H1 (cell line): Measurements from ENCODE around the gene COA5. TPM values are rescaled to one million over a fixed set of nuclear protein-coding genes. Genes with fewer than 3 reads are reported as not detected.

ENCODE experiments used
- CTCF ChIA-PET: fragments of 300-600 bp; sonication (Branson Sonifier 250); formaldehyde crosslinking; loops from one replicate; lab custom pipeline; 2021; ENCODE audit not compliant: partially characterized antibody; lab: Charles Lee
- POLR2A ChIA-PET: fragments of 300-600 bp; sonication (Branson Sonifier 250); formaldehyde crosslinking; loops from one replicate; lab custom pipeline; 2021; ENCODE audit warnings: inconsistent platforms; ENCODE audit not compliant: partially characterized antibody; lab: Charles Lee
- DNase-seq, 2 experiments: peaks; one replicate each; pipeline versions ENCODE4 v3.0.0 to v3.0.0-alpha.2; 2010 to 2022; ENCODE audit warnings: low spot score in 2 of 2, low read depth in 1 of 2, mixed read lengths in 1 of 2
- FAIRE-seq: peaks from 2 replicates; lab custom pipeline; 2011; peaks lifted over from hg19 to GRCh38; lab: Jason Lieb, UNC
- H2AFZ ChIP-seq: 2 replicates; pipeline ENCODE4 v1.8.1; 2012; ENCODE audit warnings: low read length, inconsistent platforms
- H2AK5ac ChIP-seq: 2 replicates; pipeline ENCODE4 v1.6.1; 2013; ENCODE audit warnings: low read depth, low read length
- H2BK120ac ChIP-seq: replicated peaks from 2 replicates; pipeline ENCODE3; 2013; ENCODE audit warnings: low read depth, low read length, inconsistent platforms
- H2BK12ac ChIP-seq: 2 replicates; pipeline ENCODE4 v1.6.1; 2013; ENCODE audit warnings: low read depth, low read length
- H2BK15ac ChIP-seq: 2 replicates; pipeline ENCODE4 v1.6.1; 2013; ENCODE audit warnings: low read length
- H2BK20ac ChIP-seq: 2 replicates; pipeline ENCODE4 v1.6.1; 2013; ENCODE audit warnings: low read length
- H2BK5ac ChIP-seq: 2 replicates; pipeline ENCODE4 v1.6.1; 2013; ENCODE audit warnings: low read depth, low read length
- H3K14ac ChIP-seq: 2 replicates; pipeline ENCODE4 v1.6.1; 2013; ENCODE audit warnings: inconsistent platforms; ENCODE audit not compliant: insufficient read length
- H3K18ac ChIP-seq: 2 replicates; pipeline ENCODE4 v1.6.1; 2013; ENCODE audit warnings: low read length; ENCODE audit errors: extremely low read depth
- H3K23ac ChIP-seq: 2 replicates; pipeline ENCODE4 v1.6.1; 2013; ENCODE audit warnings: inconsistent platforms; ENCODE audit not compliant: insufficient read length
- H3K23me2 ChIP-seq: 2 replicates; pipeline ENCODE4 v1.6.1; 2013; ENCODE audit warnings: low read depth, low read length
- H3K27ac ChIP-seq: 2 replicates; pipeline ENCODE4 v1.6.1; 2011; ENCODE audit warnings: low read depth, low read length, inconsistent platforms
- H3K27me3 ChIP-seq, 4 experiments: replicated peaks in 1 of 4; 1 replicate in 1 of 4; 2 replicates in 3 of 4; pipeline versions ENCODE4 v1.6.1 to v1.8.1; 2011 to 2013; ENCODE audit warnings: low read length in 3 of 4, mild to moderate bottlenecking in 3 of 4, inconsistent platforms in 2 of 4, mixed read lengths in 2 of 4, moderate library complexity in 1 of 4; ENCODE audit not compliant: control insufficient read depth in 3 of 4, insufficient read depth in 3 of 4; ENCODE audit errors: extremely low read depth in 1 of 4
- H3K36me3 ChIP-seq, 4 experiments: 2 replicates each; pipeline versions ENCODE4 v1.6.1 to v1.8.1; 2011 to 2013; ENCODE audit warnings: mild to moderate bottlenecking in 4 of 4, low read length in 3 of 4, moderate library complexity in 2 of 4, control low read depth in 1 of 4, inconsistent platforms in 1 of 4; ENCODE audit not compliant: insufficient read depth in 4 of 4, control insufficient read depth in 2 of 4
- H3K4ac ChIP-seq: replicated peaks from 2 replicates; pipeline ENCODE3; 2013; ENCODE audit warnings: low read length, low read depth, mixed read lengths, inconsistent platforms; ENCODE audit not compliant: insufficient read length
- H3K4me1 ChIP-seq, 4 experiments: replicated peaks in 1 of 4; 1 replicate in 1 of 4; 2 replicates in 3 of 4; pipeline versions ENCODE4 v1.6.1 to v1.8.1; 2011 to 2013; ENCODE audit warnings: low read length in 3 of 4, inconsistent platforms in 2 of 4, mixed read lengths in 1 of 4; ENCODE audit not compliant: insufficient read depth in 4 of 4, control insufficient read depth in 3 of 4
- H3K4me2 ChIP-seq, 2 experiments: 2 replicates each; pipeline versions ENCODE4 v1.6.1 to v1.8.1; 2011 to 2013; ENCODE audit warnings: low read depth in 2 of 2, low read length in 2 of 2, control low read depth in 1 of 2, inconsistent platforms in 1 of 2, mild to moderate bottlenecking in 1 of 2; ENCODE audit not compliant: insufficient read depth in 1 of 2
- H3K4me3 ChIP-seq, 4 experiments: fragments of 200-600, 300-600 bp in 1 of 4; sonication (generic), shearing (Covaris generic), sonication (Bioruptor Twin) in 1 of 4; 2 replicates each; pipeline versions ENCODE4 v1.5.1 to v1.8.1; 2011 to 2016; ENCODE audit warnings: low read length in 4 of 4, low read depth in 3 of 4, control low read depth in 2 of 4, inconsistent platforms in 2 of 4, mild to moderate bottlenecking in 2 of 4, mixed read lengths in 1 of 4, moderate library complexity in 1 of 4; ENCODE audit not compliant: insufficient read depth in 2 of 4; ENCODE audit errors: extremely low read depth in 1 of 4
- H3K56ac ChIP-seq: replicated peaks from 2 replicates; pipeline ENCODE3; 2013; ENCODE audit warnings: low read depth, mild to moderate bottlenecking, mixed read lengths, low read length, inconsistent platforms; ENCODE audit not compliant: insufficient read length
- H3K79me1 ChIP-seq: 2 replicates; pipeline ENCODE4 v1.6.1; 2013; ENCODE audit warnings: low read depth, low read length, control low read depth
- H3K79me2 ChIP-seq, 2 experiments: 2 replicates each; pipeline versions ENCODE4 v1.6.1 to v1.8.1; 2012 to 2013; ENCODE audit warnings: low read length in 2 of 2, mild to moderate bottlenecking in 2 of 2, inconsistent platforms in 1 of 2; ENCODE audit not compliant: insufficient read depth in 2 of 2, control insufficient read depth in 1 of 2
- H3K9ac ChIP-seq, 4 experiments: replicated peaks in 1 of 4; 1 replicate in 1 of 4; 2 replicates in 3 of 4; pipeline versions ENCODE4 v1.6.1 to v1.8.1; 2011 to 2013; ENCODE audit warnings: low read depth in 3 of 4, low read length in 3 of 4, control low read depth in 2 of 4, mild to moderate bottlenecking in 2 of 4, moderate library complexity in 2 of 4, inconsistent platforms in 1 of 4; ENCODE audit errors: extremely low read depth in 1 of 4
- H3K9me3 ChIP-seq, 2 experiments: 2 replicates each; pipeline versions ENCODE4 v1.6.1 to v1.8.1; 2012 to 2013; ENCODE audit warnings: mild to moderate bottlenecking in 2 of 2, moderate library complexity in 2 of 2, control low read depth in 1 of 2, inconsistent platforms in 1 of 2, low read depth in 1 of 2, low read length in 1 of 2, mixed read lengths in 1 of 2; ENCODE audit not compliant: insufficient read depth in 2 of 2
- H4K20me1 ChIP-seq, 2 experiments: replicated peaks in 1 of 2; 2 replicates each; pipeline versions ENCODE3 to v1.8.1; 2011 to 2013; ENCODE audit warnings: inconsistent platforms in 2 of 2, low read length in 2 of 2, mild to moderate bottlenecking in 1 of 2; ENCODE audit not compliant: insufficient read depth in 2 of 2, control insufficient read depth in 1 of 2
- H4K5ac ChIP-seq: 2 replicates; pipeline ENCODE4 v1.6.1; 2013; ENCODE audit warnings: low read length, low read depth, mixed read lengths, inconsistent platforms; ENCODE audit not compliant: insufficient read length
- H4K8ac ChIP-seq: 2 replicates; pipeline ENCODE4 v1.8.0; 2013; ENCODE audit warnings: mild to moderate bottlenecking, moderate library complexity, low read length, inconsistent platforms; ENCODE audit not compliant: insufficient read depth; ENCODE audit errors: extremely low read depth
- H4K91ac ChIP-seq: replicated peaks from 2 replicates; pipeline ENCODE3; 2013; ENCODE audit warnings: low read length, mixed read lengths, inconsistent platforms; ENCODE audit not compliant: insufficient read length
- CEBPB ChIP-seq: IDR thresholded peaks from 2 replicates; pipeline ENCODE4 v1.6.1; 2012; ENCODE audit warnings: low read depth, low read length
- EZH2 ChIP-seq: fragments of 200-600 bp; sonication (generic); IDR thresholded peaks from 2 replicates; pipeline ENCODE4 v1.7.1; 2012; ENCODE audit warnings: low read depth, mild to moderate bottlenecking, moderate library complexity, low read length, inconsistent platforms; ENCODE audit not compliant: severe bottlenecking
- KDM5A ChIP-seq: fragments of 200-600 bp; IDR thresholded peaks from 2 replicates; pipeline ENCODE4 v1.7.1; 2012; ENCODE audit warnings: mild to moderate bottlenecking, low read length, inconsistent platforms, mixed read lengths
- POLR2A ChIP-seq, 2 experiments: IDR thresholded peaks; 1 replicate in 1 of 2; 2 replicates in 1 of 2; pipeline ENCODE4 v1.6.1; 2011; ENCODE audit warnings: low read depth in 2 of 2, low read length in 2 of 2, mild to moderate bottlenecking in 2 of 2; ENCODE audit errors: control extremely low read depth in 1 of 2
- POLR2AphosphoS5 ChIP-seq: IDR thresholded peaks from 2 replicates; pipeline ENCODE4 v1.6.1; 2011; ENCODE audit warnings: low read depth, low read length
- RFX5 ChIP-seq: IDR thresholded peaks from 2 replicates; pipeline ENCODE4 v1.6.1; 2011; ENCODE audit warnings: low read depth, low read length, improper control_type of control experiment, borderline replicate concordance
- SP2 ChIP-seq: IDR thresholded peaks from 2 replicates; pipeline ENCODE4 v1.6.1; 2012; ENCODE audit warnings: mild to moderate bottlenecking, low read length, inconsistent platforms
- SP4 ChIP-seq: IDR thresholded peaks from 2 replicates; pipeline ENCODE4 v1.6.1; 2012; ENCODE audit warnings: low read length, inconsistent platforms
- TAF7 ChIP-seq: optimal IDR thresholded peaks from 2 replicates; pipeline ENCODE3; 2011; ENCODE audit warnings: low read depth, mild to moderate bottlenecking, inconsistent platforms, low read length, moderate library complexity, borderline replicate concordance
- TBP ChIP-seq: IDR thresholded peaks from 2 replicates; pipeline ENCODE4 v1.6.1; 2011; ENCODE audit warnings: low read depth, low read length, improper control_type of control experiment
- WGBS, 2 experiments: shearing (Covaris generic) in 1 of 2; methylation state at CpG; one replicate each; pipeline versions ENCODE4 v1.1.6 to v1.1.7; 2013 to 2015; ENCODE audit warnings: low lambda C conversion rate in 2 of 2, mixed read lengths in 2 of 2, inconsistent platforms in 1 of 2, low coverage in 1 of 2, missing lambda C conversion rate in 1 of 2; ENCODE audit not compliant: insufficient replicate concordance in 2 of 2, insufficient coverage in 1 of 2, insufficient read length in 1 of 2; ENCODE audit errors: extremely low coverage in 1 of 2, missing lambda C conversion rate in 1 of 2; 5-methylcytosine and 5-hydroxymethylcytosine counted together
- polyA plus RNA-seq, 7 experiments: library from polyadenylated mRNA; depleted of rRNA in 3 of 7; stranded (reverse) in 5 of 7; unstranded in 2 of 7; fragments of >200 nt in 5 of 7; fragments of 200-250 nt in 2 of 7; gene quantifications; 1 replicate in 5 of 7; 2 replicates in 1 of 7; 4 replicates in 1 of 7; pipeline versions ENCODE4 v1.2.1 to v1.2.3, GENCODE V29; 2011 to 2013; ENCODE audit warnings: missing spikeins in 2 of 7, mixed read lengths in 2 of 7
- total RNA-seq: library from RNA; stranded (reverse); fragmentation: NEBNext Ultra II Directional; extraction: Animal tissue kit (Norgen Biotek cat#: 25700); gene quantifications from 2 replicates; pipeline ENCODE4 v1.2.1, GENCODE V29; 2021

The COA5 gene
- total and polyA plus RNA-seq, 2 of the 8 experiments (the other 6 are each of a cell fraction or from before 2014, with no cell fraction given), result 20.3 to 24.7 TPM

DNA sequence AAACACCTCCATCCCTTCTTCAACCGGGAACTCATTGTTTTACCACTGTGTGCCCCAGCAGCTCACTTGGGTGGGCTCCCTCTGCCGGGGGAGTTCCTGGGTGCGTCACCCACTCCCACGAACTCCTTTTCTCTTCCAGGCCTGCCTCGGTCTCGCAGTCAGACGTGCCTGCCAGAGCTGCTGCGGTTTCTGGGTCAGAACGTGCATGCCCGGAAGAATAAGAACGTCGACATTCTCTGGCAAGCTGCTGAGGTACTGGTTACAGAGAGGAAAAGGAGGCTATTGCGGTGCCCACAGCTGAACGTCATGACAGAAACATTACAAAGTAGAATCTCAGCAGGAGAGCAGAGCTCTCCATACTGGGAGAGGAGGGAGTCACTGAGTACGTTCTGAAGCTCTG is 35.6 kb downstream of the COA5 start:
- H3K14ac ChIP-seq, result no peak overlapping the region
- DNase-seq (no peak), FAIRE-seq (no peak)
- H3K4me2 ChIP-seq, result no peak overlapping the region
- no peak overlapping the region for H4K91ac ChIP-seq
- no peak overlapping the region for H2BK12ac ChIP-seq
- H3K9ac ChIP-seq, result no peak overlapping the region
- H3K27me3 ChIP-seq, result no peaks in the 10 kb centered on the region
- no peak overlapping the region for H3K4ac ChIP-seq
- H3K27ac ChIP-seq, result no peak overlapping the region
- no peaks in the 10 kb centered on the region for H3K9me3 ChIP-seq
- H4K20me1 ChIP-seq, result peaks cover 0 to 7% of the 10 kb centered on the region in 2 experiments
- peaks cover 8 to 28% (median 14%) of the 10 kb centered on the region in 4 experiments for H3K36me3 ChIP-seq
- no peak overlapping the region for H3K23ac ChIP-seq
- TF ChIP-seq CEBPB (no peak), SP2 (no peak), RFX5 (no peak), EZH2 (no peak), SP4 (no peak), TAF7 (no peak), TBP (no peak), KDM5A (no peak), POLR2AphosphoS5 (no peak), POLR2A (IDR thresholded peaks at IDR 0.05; ENCODE audit: control extremely low read depth in 1 of 2, low read depth in 2 of 2, low read length in 2 of 2) (no peak)
- TF ChIP-seq, all 59 proteins: peak for 0
- Histone ChIP-seq H2BK120ac (no peak overlapping the region), H4K8ac (no peak overlapping the region), H2BK20ac (no peak overlapping the region), H3K79me2 (no peaks in the 10 kb centered on the region), H3K4me1 (no peaks in the 10 kb centered on the region), H3K79me1 (no peaks in the 10 kb centered on the region), H4K5ac (no peak overlapping the region), H2AK5ac (no peak overlapping the region), H2BK5ac (no peak overlapping the region), H2BK15ac (no peak overlapping the region), H3K23me2 (no peaks in the 10 kb centered on the region), H3K4me3 (no peak overlapping the region), H3K56ac (no peak overlapping the region), H2AFZ (no peak overlapping the region), H3K18ac (no peak overlapping the region)
- CTCF ChIA-PET, result interaction anchor here (1.0 to 2.2 kb wide), 2 partner anchors 29 to 126 kb away, joined by 3 to 6 read pairs; no protein-coding TSS in a partner anchor
- 86% methylated on average over 15 of the region's 15 CpGs; no CpG with 5 or more reads in 1 of the 2 experiments for WGBS, 2 experiments
- POLR2A ChIA-PET, result no interaction called here
